HG03097 (cell line): ENCODE measurements around the gene FOXK2.
"Not testable (repeated sequence)": the region's sequence is repeated elsewhere in the genome, so short reads cannot be mapped to it uniquely, and the experiment has no call there.

ENCODE experiments used
- ATAC-seq: cut with Tn5 transposase; IDR thresholded peaks from one replicate; pipeline ENCODE4 v1.9.1; 2021; ENCODE audit not compliant: unreplicated experiment, low FRiP score

Gene FOXK2

GRCh38 chr17:82528484-82529265, 9.1 kb downstream of the FOXK2 start:
- ATAC-seq = no peak

- ATAC-seq = no peak
These were observed 10.4 kb downstream of the FOXK2 start for GRCh38 chr17:82529914-82530300.

- ATAC-seq = no peak
These were observed 11.9 kb downstream of the FOXK2 start for GRCh38 chr17:82531431-82531881.

- no peak for ATAC-seq
These were observed 14.9 kb downstream of the FOXK2 start for GRCh38 chr17:82534401-82534812.

- no peak for ATAC-seq
These were observed 17.1 kb downstream of the FOXK2 start for GRCh38 chr17:82536512-82537201.

GRCh38 chr17:82537228-82537627, 17.7 kb downstream of the FOXK2 start:
- not testable (repeated sequence) for ATAC-seq

- ATAC-seq = not testable (repeated sequence)
These were observed 19.5 kb downstream of the FOXK2 start for GRCh38 chr17:82539076-82539475.

GRCh38 chr17:82542439-82542838, 22.9 kb downstream of the FOXK2 start:
- no peak for ATAC-seq

- no peak for ATAC-seq
These were observed 25.0 kb downstream of the FOXK2 start for GRCh38 chr17:82544431-82545070.

- ATAC-seq = no peak
These were observed 25.5 kb downstream of the FOXK2 start for GRCh38 chr17:82545071-82545462.

GRCh38 chr17:82547981-82548380, 28.4 kb downstream of the FOXK2 start:
- no peak for ATAC-seq

GRCh38 chr17:82548681-82549303, 29.3 kb downstream of the FOXK2 start:
- no peak for ATAC-seq

- no peak for ATAC-seq
These were observed 32.4 kb downstream of the FOXK2 start for GRCh38 chr17:82551779-82552457.

- no peak for ATAC-seq
These were observed 33.0 kb downstream of the FOXK2 start for GRCh38 chr17:82552580-82552979.

GRCh38 chr17:82553210-82553930, 33.8 kb downstream of the FOXK2 start:
- no peak for ATAC-seq

- ATAC-seq = not testable (repeated sequence)
These were observed 38.0 kb downstream of the FOXK2 start for GRCh38 chr17:82557510-82557909.

- no peak for ATAC-seq
These were observed 40.2 kb downstream of the FOXK2 start for GRCh38 chr17:82559566-82560251.

GRCh38 chr17:82560252-82560642, 40.7 kb downstream of the FOXK2 start:
- ATAC-seq = no peak

GRCh38 chr17:82560802-82561428, 41.4 kb downstream of the FOXK2 start:
- ATAC-seq = no peak
